Stimulated activated CD8-positive, alpha-beta memory T cell treated with anti-CD3 and anti-CD28 coated beads, Interleukin-4, amount 100 ng/mL, for 4 hours (primary cell): Measurements from ENCODE around the gene PPP1R13B.
"Not testable (repeated sequence)": the region's sequence is repeated elsewhere in the genome, so short reads cannot be mapped to it uniquely, and the experiment has no call there.

Experiments used
- DNase-seq, 2 donors: peaks; one replicate each; pipeline ENCODE4 v3.0.0-alpha.2; 2020; ENCODE audit warnings: low read depth in 2 of 2, low spot score in 1 of 2

PPP1R13B gene, protein sequence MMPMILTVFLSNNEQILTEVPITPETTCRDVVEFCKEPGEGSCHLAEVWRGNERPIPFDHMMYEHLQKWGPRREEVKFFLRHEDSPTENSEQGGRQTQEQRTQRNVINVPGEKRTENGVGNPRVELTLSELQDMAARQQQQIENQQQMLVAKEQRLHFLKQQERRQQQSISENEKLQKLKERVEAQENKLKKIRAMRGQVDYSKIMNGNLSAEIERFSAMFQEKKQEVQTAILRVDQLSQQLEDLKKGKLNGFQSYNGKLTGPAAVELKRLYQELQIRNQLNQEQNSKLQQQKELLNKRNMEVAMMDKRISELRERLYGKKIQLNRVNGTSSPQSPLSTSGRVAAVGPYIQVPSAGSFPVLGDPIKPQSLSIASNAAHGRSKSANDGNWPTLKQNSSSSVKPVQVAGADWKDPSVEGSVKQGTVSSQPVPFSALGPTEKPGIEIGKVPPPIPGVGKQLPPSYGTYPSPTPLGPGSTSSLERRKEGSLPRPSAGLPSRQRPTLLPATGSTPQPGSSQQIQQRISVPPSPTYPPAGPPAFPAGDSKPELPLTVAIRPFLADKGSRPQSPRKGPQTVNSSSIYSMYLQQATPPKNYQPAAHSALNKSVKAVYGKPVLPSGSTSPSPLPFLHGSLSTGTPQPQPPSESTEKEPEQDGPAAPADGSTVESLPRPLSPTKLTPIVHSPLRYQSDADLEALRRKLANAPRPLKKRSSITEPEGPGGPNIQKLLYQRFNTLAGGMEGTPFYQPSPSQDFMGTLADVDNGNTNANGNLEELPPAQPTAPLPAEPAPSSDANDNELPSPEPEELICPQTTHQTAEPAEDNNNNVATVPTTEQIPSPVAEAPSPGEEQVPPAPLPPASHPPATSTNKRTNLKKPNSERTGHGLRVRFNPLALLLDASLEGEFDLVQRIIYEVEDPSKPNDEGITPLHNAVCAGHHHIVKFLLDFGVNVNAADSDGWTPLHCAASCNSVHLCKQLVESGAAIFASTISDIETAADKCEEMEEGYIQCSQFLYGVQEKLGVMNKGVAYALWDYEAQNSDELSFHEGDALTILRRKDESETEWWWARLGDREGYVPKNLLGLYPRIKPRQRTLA

DNA sequence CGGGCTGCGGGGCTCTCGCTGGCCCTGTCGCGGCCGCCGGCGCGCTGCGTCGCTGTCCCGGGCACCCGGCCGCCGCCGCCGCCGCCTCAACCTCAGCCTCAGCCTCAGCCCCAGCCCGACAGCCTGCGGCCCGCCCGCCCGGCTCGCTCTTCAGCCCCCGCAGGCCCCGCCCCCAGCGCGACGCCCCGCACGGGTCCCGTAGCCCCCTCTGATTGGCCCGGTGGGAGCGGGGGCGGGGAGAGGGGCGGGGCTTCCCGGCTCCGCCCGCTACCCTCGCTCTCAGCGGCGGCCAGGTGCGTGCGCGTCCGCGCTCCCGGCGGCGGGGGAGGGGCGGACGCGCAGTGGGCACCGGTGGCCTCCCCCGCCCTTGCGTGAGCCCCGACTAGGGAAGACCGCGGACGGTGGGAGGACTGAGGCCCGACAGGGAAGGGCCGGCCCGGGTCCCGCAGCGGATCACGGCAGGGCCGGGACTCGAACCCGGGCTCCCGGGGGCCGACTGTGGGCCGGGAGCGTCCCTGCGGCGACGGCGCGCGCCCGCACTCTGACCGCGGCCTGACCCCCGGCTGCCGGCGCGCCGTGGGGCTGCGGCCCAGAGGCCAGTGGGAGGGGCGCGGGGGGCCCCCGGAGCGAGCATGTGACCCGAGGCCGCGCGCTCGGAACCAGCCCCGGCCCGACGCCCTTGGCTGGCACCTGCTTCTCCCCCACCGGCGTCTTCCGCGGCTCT is at the start of gene PPP1R13B:
PPP1R13B (minus strand) TSS at position 125 of the 724 bp plus-strand sequence. CDS start 268 bp downstream, outside the sequence.
- peak; percentile 89 to 90 for DNase-seq

DNA sequence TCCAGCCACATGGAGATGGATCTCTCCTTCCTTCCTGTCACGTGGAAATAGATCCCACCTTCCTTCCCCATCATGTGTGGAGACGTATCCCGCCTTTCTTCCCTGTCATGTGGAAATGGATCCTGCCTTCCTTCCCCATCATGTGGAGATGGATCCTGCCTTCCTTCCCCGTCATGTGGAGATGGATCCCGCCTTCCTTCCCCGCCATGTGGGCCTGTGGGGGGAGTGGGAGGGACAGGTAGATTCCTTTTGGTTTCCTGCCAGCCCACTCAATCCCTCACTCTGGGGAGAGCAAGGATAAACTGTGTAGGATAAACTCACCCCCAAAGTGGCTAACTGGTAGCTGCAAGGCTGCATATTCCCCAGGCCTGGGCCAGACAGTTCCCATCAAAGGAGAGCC is 49.2 kb upstream of the PPP1R13B start:
- no peak for DNase-seq

DNA sequence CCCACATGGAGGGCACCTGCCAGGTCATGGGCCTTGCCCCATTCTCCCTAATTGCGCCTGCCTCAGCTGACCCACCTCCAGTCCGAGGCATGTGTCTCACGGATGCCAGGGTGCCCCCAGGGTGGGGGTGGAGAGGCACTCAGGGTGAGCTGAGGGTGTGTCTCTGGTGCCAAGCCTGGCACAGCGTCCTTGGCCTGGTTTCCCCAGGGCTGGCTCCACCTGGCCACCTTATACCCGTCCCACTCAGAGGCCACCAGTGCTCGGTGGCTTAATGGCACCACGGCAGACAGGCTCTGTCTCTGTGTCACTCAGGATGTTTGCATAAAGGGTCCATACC is 47.3 kb upstream of the PPP1R13B start:
- DNase-seq = no peak

DNA sequence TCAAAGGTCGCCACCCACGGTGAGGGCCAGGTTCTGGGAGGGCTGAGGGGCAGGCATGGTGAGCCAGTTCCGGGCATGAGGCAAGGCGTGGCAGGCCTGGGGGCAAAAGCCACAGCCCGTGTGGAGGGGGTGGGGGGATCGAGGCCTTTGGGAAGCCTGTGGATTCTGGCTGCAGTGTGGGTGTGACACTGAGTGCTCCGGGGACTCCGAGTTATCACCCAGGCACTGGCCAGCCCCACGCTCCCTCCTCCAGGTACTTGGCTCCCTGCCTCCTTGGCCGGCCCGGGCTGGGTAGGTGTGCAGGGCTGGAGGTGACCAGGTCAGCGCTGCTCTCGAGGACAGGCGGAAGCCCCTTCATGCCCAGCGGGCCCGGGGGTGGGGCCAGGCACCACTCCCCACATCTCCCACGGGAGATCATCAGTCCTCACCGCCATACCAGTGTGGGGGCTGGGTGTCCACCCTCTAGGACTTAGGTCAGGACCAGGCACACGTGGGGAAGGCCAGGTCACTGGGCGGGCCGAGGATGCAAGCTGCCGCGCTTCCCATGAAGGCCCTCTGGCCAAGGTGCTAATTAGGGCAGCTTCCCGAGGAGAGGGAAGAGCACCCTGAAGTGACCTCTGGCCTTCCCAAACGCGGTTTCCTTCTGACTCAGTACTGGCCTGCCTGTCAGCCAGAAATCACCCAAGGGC is 46.8 kb upstream of the PPP1R13B start:
- no peak for DNase-seq

DNA sequence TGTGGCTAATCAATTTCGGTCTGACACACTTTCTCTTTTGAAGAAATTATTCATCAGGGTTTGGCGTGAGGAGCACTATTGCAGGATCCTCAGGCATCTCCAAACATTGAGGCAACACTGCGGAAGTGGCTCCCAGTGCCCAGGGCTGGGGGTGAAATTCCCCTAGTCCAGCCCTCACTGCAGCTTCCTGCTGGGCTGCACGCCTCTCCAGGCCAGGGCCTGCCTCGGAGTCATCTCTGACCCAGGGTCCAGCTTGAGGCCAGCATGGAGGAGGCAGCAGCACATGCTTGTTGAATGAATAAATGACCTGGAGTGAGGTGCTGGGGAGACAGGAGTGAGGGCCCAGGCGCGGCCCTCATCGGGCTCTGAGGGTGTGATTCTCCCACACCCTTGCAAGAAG is 44.9 kb upstream of the PPP1R13B start:
- no peak for DNase-seq

DNA sequence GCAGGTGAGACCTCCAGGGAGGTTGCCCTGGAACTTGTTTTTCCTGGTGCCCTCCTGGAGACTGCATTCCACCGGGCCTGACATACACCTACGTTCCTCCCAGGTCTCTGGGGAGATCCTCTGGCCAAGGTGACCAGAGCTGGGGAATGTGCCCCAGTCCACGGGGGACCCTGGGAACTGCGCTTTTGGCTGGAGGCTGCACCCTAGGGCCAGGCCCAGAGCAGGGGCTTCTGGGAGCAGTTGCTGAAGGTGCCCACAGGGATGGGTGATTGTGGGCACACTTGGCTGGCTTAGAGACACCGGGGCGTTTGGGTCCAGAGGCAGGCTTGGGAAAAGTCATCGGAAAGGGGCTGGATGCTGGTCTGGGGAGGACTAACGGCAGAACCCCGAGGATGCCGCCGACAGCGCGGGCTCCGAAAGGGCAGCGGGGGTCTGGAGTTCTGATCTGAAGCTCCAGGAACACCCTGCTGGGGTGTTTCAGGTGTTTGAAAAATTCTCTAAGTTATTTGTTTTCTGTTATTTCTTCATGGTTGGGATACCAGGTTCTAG is 44.4 kb upstream of the PPP1R13B start:
- DNase-seq = no peak

DNA sequence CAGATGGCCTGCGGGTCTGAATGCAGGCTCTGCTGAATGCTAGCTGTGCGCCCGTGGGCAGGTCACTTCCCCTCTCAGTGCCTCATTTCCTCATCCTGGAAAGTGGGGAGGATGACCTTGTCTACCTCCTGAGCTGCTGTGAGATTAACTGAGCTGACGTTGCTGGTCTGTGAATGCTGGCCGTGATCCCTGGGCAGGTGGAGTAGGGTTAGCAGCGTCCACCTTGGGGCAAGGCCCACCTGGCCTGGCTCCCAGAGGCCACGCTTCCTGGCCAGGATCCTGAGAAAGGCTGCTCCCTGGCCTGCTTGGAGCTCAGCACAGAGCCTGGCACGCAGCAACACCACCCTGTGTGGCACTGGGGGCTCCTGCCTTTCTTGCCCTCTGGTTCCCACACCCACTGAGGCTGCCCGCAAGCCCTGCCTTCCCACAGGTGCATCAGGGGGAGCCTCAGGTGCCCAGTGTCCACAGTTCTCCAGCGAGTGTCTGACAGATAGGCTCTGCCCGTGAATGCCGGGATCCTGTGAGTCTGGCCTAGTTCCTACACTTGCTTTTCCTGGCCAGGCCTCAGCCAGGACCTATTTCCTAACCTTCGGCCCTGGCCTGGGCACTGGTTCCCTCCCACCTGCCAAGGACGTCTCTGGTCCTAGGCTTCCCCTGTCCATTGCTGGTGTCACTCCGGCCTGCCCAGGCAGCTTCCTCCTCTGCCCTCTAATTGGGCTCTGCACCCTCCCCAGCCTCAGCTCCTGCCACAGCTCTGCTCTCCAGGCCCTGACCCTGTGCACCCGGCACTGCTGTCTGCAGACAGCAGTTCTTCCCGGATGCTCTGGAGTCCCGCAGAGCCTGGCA is 43.7 kb upstream of the PPP1R13B start:
- no peak for DNase-seq

DNA sequence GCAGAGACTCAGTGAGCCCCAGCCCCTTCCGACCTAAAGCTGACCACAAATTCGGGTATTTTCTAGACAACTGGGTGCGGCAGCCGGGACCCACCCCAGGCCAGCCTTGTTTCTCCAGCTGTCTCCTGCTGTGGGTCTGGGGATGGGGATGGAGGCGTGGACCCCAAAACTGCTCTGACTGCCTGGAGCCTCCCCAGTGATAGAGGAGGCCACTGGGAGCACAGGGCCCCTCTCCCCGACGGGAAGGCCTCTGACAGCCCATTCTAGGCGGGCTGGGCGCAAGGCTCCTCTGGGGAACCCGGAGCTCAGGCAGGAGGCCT is 42.6 kb upstream of the PPP1R13B start:
- no peak for DNase-seq

DNA sequence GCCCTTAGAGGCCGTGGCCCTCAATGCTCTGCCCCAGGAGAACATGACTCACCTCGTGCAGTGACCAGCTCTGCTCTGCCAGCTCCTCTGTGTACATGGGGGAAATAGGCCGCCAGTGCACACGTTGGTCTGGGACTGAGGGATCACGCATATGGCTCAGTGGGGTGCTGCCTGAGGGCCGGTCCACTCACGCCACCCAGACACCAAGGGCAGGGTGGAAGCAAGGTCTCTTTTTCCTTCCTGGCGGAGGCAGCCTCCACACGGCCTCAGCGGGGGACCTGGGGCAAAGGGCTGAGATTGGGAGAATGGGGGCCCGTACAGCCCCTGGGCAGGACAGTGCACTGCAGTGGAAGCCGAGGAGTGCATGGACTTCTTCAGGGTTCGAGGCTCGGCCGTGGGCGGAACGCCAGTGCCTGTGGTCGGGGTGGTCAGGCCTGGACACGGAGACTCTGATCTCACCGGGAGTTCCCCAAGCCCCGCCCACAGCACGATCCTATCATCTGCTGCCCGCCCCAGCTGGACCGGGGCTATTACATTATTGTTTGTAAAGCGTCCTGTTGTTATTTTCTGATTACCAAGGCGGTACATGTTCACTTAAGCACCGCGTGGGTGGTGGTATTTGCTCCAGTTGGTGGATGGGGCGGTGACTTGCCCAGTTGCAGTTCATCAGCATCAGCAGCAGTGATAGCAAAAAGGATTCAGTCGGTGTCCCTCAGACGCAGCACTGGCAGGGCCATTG is 42.1 kb upstream of the PPP1R13B start:
- DNase-seq = no peak

DNA sequence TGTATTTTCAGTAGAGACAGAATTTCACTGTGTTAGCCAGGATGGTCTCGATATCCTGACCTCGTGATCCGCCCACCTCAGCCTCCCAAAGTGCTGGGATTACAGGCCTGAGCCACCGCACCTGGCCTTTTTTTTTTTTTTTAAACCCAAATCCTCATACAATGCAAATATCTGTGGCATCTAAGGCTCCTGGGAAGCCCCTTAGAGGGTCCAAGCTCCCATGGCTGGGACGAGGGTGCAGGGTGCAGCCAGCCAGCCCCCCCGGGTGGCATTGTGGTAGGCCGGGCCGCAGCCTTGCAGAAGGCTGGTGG is 41.6 kb upstream of the PPP1R13B start:
- DNase-seq = not testable (repeated sequence)

DNA sequence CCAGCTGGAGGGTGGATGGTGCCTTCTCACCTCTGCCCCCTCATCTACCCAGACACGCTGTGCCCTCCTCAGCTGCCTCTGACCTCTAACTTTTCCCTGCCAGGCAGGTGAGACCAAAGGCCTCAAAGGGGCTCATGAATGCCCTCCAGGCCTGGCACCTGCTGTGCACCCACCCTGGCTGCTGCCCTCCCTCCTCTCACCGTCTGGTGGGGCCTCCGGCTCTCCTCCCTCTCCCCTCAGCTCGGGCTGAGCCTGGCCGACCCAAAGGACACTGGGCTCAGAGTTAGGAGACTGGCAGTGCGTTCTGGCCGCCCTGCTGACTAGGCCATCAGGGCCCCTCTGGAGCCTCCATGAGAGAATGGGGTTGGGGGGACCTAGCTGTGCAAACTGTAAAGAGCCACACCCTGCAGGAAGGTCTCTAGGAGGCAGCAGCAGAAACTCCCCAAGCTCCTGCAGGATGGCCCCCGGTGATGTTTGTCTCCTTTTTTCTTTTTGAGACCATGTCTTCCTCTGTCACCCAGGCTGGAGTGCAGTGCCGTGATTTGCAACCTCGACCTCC is 40.3 kb upstream of the PPP1R13B start:
- no peak for DNase-seq

DNA sequence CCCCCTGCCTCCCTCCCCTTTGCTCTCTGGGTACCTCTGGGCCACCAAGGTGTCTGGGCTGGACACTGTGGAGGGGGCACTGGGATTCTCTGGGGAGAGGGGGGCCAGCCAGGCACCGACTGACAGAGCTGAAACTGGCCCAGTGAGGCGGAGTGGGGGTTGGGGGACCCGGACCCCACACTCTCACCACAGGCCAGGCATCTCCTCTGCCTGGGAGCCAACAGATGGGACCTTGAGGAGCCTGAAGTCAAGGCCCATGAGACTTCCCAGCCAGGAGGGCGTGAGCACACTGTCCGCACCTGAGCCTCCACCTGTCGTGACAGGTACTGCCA is 39.8 kb upstream of the PPP1R13B start:
- DNase-seq = no peak

DNA sequence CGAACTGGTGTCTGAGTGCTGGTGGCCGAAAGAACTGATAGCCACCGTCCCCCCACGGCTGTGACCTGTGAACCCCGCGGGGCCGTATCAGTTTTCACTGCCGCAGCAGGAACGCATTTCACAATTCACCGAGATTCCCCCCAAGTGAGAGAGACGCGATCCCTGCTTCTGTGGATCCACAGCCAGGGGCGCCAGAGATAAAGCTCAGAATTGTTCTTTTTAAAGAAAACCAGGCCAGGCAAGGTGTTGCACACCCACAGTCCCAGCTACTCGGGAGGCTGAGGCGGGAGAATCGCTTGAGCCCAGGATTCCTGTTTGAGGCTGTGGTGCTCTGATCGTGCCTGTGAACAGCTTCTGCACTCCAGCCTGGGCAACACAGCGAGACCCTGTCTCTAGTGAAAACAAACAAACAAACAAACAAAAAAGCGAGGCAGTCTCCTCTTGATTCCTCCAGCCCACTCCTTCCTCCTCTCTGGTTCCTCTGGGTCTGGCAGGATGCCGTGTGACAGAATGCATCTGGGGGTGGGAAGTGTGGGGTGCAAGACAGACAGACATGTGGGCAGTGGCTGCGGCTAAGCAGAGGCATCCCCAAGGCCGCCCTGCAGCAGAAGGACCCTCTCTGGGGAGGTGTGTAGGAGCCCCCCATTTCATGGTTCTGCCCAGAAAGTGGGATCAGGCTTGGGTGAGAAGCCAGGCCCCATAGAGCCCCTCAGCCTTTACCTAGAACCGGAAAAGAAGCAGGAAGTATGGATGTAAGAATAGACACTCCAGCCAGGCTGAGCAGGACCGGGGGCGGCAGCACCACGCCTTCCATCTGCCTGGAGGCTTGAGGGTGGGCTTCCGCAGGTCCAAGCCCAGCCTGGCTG is 39.2 kb upstream of the PPP1R13B start:
- DNase-seq = no peak

DNA sequence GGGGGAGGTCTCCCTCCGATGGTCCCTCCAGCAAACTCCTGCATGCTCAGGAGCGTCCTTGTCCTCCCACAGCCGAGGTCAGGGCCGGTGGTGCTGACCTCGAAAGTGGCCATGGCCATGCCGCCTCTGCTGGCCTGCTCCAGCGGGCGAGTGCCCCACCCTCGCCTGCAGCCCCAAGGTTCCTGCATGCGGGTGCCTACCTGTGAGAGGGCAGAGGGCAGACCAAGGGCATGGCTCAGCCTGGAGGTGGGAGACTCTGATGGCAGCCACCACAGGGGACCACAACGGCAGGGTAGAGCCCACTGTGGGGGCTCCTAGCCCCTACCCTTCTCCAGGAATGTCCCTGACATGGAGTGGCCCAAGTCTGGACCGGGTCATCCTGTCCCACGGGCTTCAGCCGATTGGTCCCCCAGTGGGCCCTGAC is 38.1 kb upstream of the PPP1R13B start:
- no peak for DNase-seq

DNA sequence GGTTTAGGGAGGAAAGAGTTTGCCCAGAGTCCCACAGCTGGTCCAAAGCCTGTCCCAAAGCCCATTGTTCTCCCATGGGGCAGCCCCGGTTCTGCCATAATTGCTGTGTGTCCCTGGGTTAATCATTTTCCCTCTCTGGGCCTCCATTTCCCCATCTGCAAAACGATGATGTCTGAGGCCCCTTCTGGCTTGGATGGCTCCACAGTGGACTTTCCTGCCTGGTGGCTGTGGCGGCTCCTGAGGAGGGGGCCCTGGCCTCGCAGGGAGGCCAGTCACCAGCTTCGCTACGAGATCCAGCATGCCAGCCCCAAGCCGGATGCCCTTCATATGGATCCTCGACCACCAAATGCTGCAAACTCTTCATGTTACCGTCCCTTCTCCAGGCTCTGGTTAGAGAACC is 37.5 kb upstream of the PPP1R13B start:
- DNase-seq = no peak

DNA sequence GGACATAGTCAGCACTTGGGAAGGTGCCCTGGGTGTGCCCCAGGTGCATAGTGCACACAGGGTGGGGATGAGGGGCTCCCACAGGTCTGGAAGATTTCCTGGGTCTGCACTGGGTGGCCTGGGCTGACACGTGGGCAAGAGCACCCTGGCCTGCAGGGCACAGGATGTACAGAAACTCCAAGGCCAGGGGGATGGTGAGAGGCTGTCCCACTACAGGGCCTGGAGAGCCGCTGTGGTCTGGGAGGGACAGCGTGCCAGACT is 35.8 kb upstream of the PPP1R13B start:
- no peak for DNase-seq

DNA sequence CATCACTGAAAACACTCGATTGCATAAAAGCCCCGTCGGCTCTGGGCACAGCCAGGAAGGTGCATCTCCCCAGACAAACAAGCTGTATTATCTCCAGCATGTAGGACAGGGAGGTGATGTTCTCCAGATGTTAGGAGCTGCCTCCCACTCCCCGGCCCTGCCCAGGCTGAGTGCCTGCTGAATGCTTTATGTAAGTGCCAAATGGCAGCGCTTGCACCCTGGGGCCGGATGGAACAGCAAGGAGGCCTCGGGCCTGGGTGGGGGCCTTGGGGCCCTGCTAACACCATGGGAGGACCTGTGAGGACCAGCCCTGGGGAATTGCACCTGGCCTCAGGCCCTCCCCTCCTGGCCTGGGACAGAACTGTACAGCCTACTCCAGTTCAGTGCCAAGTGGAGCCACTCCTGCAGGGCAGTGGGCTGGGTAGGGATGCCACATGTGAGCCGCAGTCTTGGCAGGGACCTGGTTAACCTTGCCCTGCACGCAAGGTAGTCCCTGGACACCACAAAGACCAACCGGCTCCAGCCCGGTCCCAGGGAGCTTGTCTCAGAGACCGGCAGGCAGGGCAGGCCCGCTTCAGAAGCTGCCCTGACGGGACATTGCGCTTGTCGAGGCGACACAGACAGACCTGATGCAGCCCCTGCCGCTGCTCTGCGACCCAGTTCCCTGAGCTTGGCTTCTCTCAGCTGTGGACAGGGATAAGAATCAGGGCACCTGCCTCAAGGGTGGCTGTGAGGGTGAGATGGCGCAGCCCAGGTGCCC is 35.3 kb upstream of the PPP1R13B start:
- no peak for DNase-seq
